ENCODE measurements around the gene TAAR1.

The TAAR1 gene

GRCh38 chr6:132633362-132633761 lies 25.6 kb downstream of the TAAR1 start:
- no peak overlapping the region for H3K4me2 ChIP-seq
- TF ChIP-seq CTCF (conservative IDR thresholded peaks at IDR 0.05; ENCODE audit: low read depth, low read length): no peak
- no peaks in the 10 kb centered on the region for H4K20me1 ChIP-seq (ENCODE audit: insufficient read depth)
- H3K36me3 ChIP-seq (ENCODE audit: insufficient read depth): no peaks in the 10 kb centered on the region
- no peak overlapping the region for H3K27ac ChIP-seq
- H3K27me3 ChIP-seq (ENCODE audit: insufficient read depth, low read depth): no peaks in the 10 kb centered on the region
- no peak overlapping the region for H2AFZ ChIP-seq (ENCODE audit: low read depth)
- no peaks in the 10 kb centered on the region for H3K79me2 ChIP-seq (ENCODE audit: insufficient read depth, low read depth)
- no peak overlapping the region for H3K4me3 ChIP-seq (IDR thresholded peaks at IDR 0.05; ENCODE audit: insufficient read depth, low read depth, low read length)
- no peaks in the 10 kb centered on the region for H3K4me1 ChIP-seq (ENCODE audit: low read depth, poor library complexity, severe bottlenecking)
- no peak overlapping the region for H3K9ac ChIP-seq

- H3K4me2 ChIP-seq: no peak within 1 kb of the TSS
- H3K36me3 ChIP-seq (ENCODE audit: insufficient read depth): no peaks in the 10 kb centered on the region
- no peaks in the 10 kb centered on the region for H3K27me3 ChIP-seq (ENCODE audit: insufficient read depth, low read depth)
- H3K4me1 ChIP-seq (ENCODE audit: low read depth, poor library complexity, severe bottlenecking): no peaks in the 10 kb centered on the region
- no peaks in the 10 kb centered on the region for H3K79me2 ChIP-seq (ENCODE audit: insufficient read depth, low read depth)
- no peak within 1 kb of the TSS for H2AFZ ChIP-seq (ENCODE audit: low read depth)
- H3K9ac ChIP-seq: no peak within 1 kb of the TSS
- no peak within 1 kb of the TSS for H3K4me3 ChIP-seq (IDR thresholded peaks at IDR 0.05; ENCODE audit: insufficient read depth, low read depth, low read length)
- no peak for TF ChIP-seq CTCF (conservative IDR thresholded peaks at IDR 0.05; ENCODE audit: low read depth, low read length)
- no peaks in the 10 kb centered on the region for H4K20me1 ChIP-seq (ENCODE audit: insufficient read depth)
- no peak within 1 kb of the TSS for H3K27ac ChIP-seq
These were observed 34.8 kb downstream of the TAAR1 start, which contains the start of gene TAAR2 for GRCh38 chr6:132624175-132624574. TAAR2 (minus strand) TSS chr6:132624275; CDS start chr6:132624275, 0 bp downstream.

- Histone ChIP-seq H3K4me1 (ENCODE audit: low read depth, poor library complexity, severe bottlenecking) (no peaks in the 10 kb centered on the region), H2AFZ (ENCODE audit: low read depth) (no peak overlapping the region), H3K27ac (no peak overlapping the region), H4K20me1 (ENCODE audit: insufficient read depth) (no peaks in the 10 kb centered on the region), H3K27me3 (ENCODE audit: insufficient read depth, low read depth) (no peaks in the 10 kb centered on the region), H3K36me3 (ENCODE audit: insufficient read depth) (no peaks in the 10 kb centered on the region), H3K4me2 (no peak overlapping the region), H3K4me3 (IDR thresholded peaks at IDR 0.05; ENCODE audit: insufficient read depth, low read depth, low read length) (no peak overlapping the region), H3K79me2 (ENCODE audit: insufficient read depth, low read depth) (no peaks in the 10 kb centered on the region), H3K9ac (no peak overlapping the region)
- no peak for TF ChIP-seq CTCF (conservative IDR thresholded peaks at IDR 0.05; ENCODE audit: low read depth, low read length)
These were observed 35.7 kb downstream of the TAAR1 start for GRCh38 chr6:132623106-132623845.

GRCh38 chr6:132616677-132617076 lies 42.3 kb downstream of the TAAR1 start:
- H3K27ac ChIP-seq: no peak overlapping the region

More at GRCh38 chr6:132616677-132617076, 42.3 kb downstream of the TAAR1 start:
- H3K36me3 ChIP-seq (ENCODE audit: insufficient read depth): no peaks in the 10 kb centered on the region
- no peaks in the 10 kb centered on the region for H3K4me1 ChIP-seq (ENCODE audit: low read depth, poor library complexity, severe bottlenecking)
- H3K4me2 ChIP-seq: no peak overlapping the region
- H3K9ac ChIP-seq: no peak overlapping the region
- H2AFZ ChIP-seq (ENCODE audit: low read depth): no peak overlapping the region
- H3K27me3 ChIP-seq (ENCODE audit: insufficient read depth, low read depth): no peaks in the 10 kb centered on the region
- H3K4me3 ChIP-seq (IDR thresholded peaks at IDR 0.05; ENCODE audit: insufficient read depth, low read depth, low read length): no peak overlapping the region
- H4K20me1 ChIP-seq (ENCODE audit: insufficient read depth): no peaks in the 10 kb centered on the region
- no peak for TF ChIP-seq CTCF (conservative IDR thresholded peaks at IDR 0.05; ENCODE audit: low read depth, low read length)
- H3K79me2 ChIP-seq (ENCODE audit: insufficient read depth, low read depth): no peaks in the 10 kb centered on the region
